Left renal pelvis (tissue), 4 donors: Measurements from ENCODE around the gene LRRC8B. TPM values are rescaled to one million over a fixed set of nuclear protein-coding genes. Genes with fewer than 3 reads are reported as not detected.
"Not testable (repeated sequence)": the region's sequence is repeated elsewhere in the genome, so short reads cannot be mapped to it uniquely, and the experiment has no call there.

Experiments
- DNase-seq, 4 donors: peaks; one replicate each; pipeline ENCODE4 v3.0.0-alpha.2; 2013; ENCODE audit warnings: low read depth in 4 of 4, low spot score in 3 of 4
- polyA plus RNA-seq, 4 donors: library from polyadenylated mRNA; unstranded; fragments of 120-200 nt; gene quantifications; one replicate each; pipeline ENCODE4 v1.2.1, GENCODE V29; 2013; ENCODE audit not compliant: insufficient read length in 4 of 4

The LRRC8B gene
- polyA plus RNA-seq = 10 to 100 TPM in 1 of 4 donors, 1 to 10 TPM in 3; 4.7 to 10.5 (median 9.0) TPM

GRCh38 chr1:89524369-89525168 is at the start of gene LRRC8B:
TSS of gene LRRC8B (plus strand) at chr1:89524829. CDS start at chr1:89582651, 57,822 bp downstream.
- peak; percentile 70 to 80 (median 71) for DNase-seq

GRCh38 chr1:89475269-89475668 is 49.4 kb upstream of the LRRC8B start:
- no peak for DNase-seq

- DNase-seq = no peak
Measured at GRCh38 chr1:89476072-89476471, 48.6 kb upstream of the LRRC8B start.

- DNase-seq = peak; percentile 56 to 71 (median 63)
Measured at GRCh38 chr1:89483010-89483756, 41.4 kb upstream of the LRRC8B start.

- no peak for DNase-seq
Measured at GRCh38 chr1:89483757-89484077, 40.9 kb upstream of the LRRC8B start.

GRCh38 chr1:89484092-89485038 is 40.3 kb upstream of the LRRC8B start:
- DNase-seq = no peak

- no peak for DNase-seq
Measured at GRCh38 chr1:89487972-89488371, 36.7 kb upstream of the LRRC8B start.

GRCh38 chr1:89489047-89489729 is 35.4 kb upstream of the LRRC8B start:
- DNase-seq = no peak

GRCh38 chr1:89490389-89490788 is 34.2 kb upstream of the LRRC8B start:
- no peak for DNase-seq

GRCh38 chr1:89499320-89499719 is 25.3 kb upstream of the LRRC8B start:
- DNase-seq = no peak

GRCh38 chr1:89502042-89502441 is 22.6 kb upstream of the LRRC8B start:
- no peak for DNase-seq

GRCh38 chr1:89502895-89503294 is 21.7 kb upstream of the LRRC8B start:
- no peak for DNase-seq

- DNase-seq = no peak
Measured at GRCh38 chr1:89503690-89504089, 20.9 kb upstream of the LRRC8B start.

- DNase-seq = not testable (repeated sequence)
Measured at GRCh38 chr1:89510061-89510460, 14.6 kb upstream of the LRRC8B start.

- no peak for DNase-seq
Measured at GRCh38 chr1:89512996-89513720, 11.5 kb upstream of the LRRC8B start.

GRCh38 chr1:89516055-89516454 is 8.6 kb upstream of the LRRC8B start:
- no peak for DNase-seq

- DNase-seq = no peak
Measured at GRCh38 chr1:89518221-89518631, 6.4 kb upstream of the LRRC8B start.

- DNase-seq = no peak
Measured at GRCh38 chr1:89519779-89520358, 4.8 kb upstream of the LRRC8B start.

- DNase-seq = not testable (repeated sequence)
Measured at GRCh38 chr1:89521977-89522376, 2.7 kb upstream of the LRRC8B start.
